HCT116 (cell line): ENCODE measurements around the gene PIM1.

Experiments used
- CEBPB ChIP-seq: IDR thresholded peaks from 2 replicates; pipeline ENCODE4 v1.6.1; 2012; ENCODE audit warnings: low read depth
- CTCF ChIP-seq, 3 experiments: fragments of 200-600 bp in 1 of 3; sonication (generic) in 1 of 3; IDR thresholded peaks in 2 of 3; conservative IDR thresholded peaks in 1 of 3; 2 replicates each; pipeline ENCODE4 v1.5.1; 2012 to 2017; ENCODE audit warnings: low read depth in 2 of 3, low read length in 2 of 3, antibody characterized with exemption in 1 of 3, borderline replicate concordance in 1 of 3, control low read depth in 1 of 3, mild to moderate bottlenecking in 1 of 3, mixed read lengths in 1 of 3, mixed run types in 1 of 3, moderate library complexity in 1 of 3; ENCODE audit not compliant: insufficient read depth in 1 of 3
- EZH2 ChIP-seq: fragments of 200-600 bp; sonication (generic); IDR thresholded peaks from 2 replicates; pipeline ENCODE4 v1.6.1; 2017; ENCODE audit warnings: antibody characterized with exemption, mixed run types
- EZH2phosphoT487 ChIP-seq: fragments of 200-600 bp; IDR thresholded peaks from 2 replicates; pipeline ENCODE4 v1.6.1; 2018; ENCODE audit warnings: antibody characterized with exemption, borderline replicate concordance
- MAX ChIP-seq: IDR thresholded peaks from 2 replicates; pipeline ENCODE4 v1.6.1; 2012
- POLR2A ChIP-seq: IDR thresholded peaks from 2 replicates; pipeline ENCODE4 v1.7.0; 2011; ENCODE audit warnings: borderline replicate concordance; ENCODE audit not compliant: insufficient read depth, insufficient read length; ENCODE audit errors: extremely low read depth
- POLR2AphosphoS5 ChIP-seq: IDR thresholded peaks from 2 replicates; pipeline ENCODE4 v1.6.1; 2011; ENCODE audit warnings: mild to moderate bottlenecking, low read depth, low read length, moderate library complexity
- RAD21 ChIP-seq: IDR thresholded peaks from 2 replicates; pipeline ENCODE4 v1.6.1; 2012; ENCODE audit warnings: low read depth, mild to moderate bottlenecking
- REST ChIP-seq: IDR thresholded peaks from 2 replicates; pipeline ENCODE4 v1.6.1; 2012; ENCODE audit warnings: low read depth
- SIN3A ChIP-seq: IDR thresholded peaks from 2 replicates; pipeline ENCODE4 v1.6.1; 2012; ENCODE audit warnings: low read depth
- YY1 ChIP-seq: IDR thresholded peaks from 2 replicates; pipeline ENCODE4 v1.6.1; 2011; ENCODE audit warnings: low read length, low read depth, moderate library complexity, mild to moderate bottlenecking; ENCODE audit not compliant: insufficient replicate concordance; ENCODE audit errors: extremely low read depth
- TF ChIP-seq, protein P1 (sequence below): IDR thresholded peaks from 2 replicates; pipeline ENCODE4 v1.6.1; 2011; ENCODE audit warnings: mild to moderate bottlenecking, low read length, moderate library complexity; ENCODE audit not compliant: insufficient replicate concordance; ENCODE audit errors: extremely low read depth

DNA sequence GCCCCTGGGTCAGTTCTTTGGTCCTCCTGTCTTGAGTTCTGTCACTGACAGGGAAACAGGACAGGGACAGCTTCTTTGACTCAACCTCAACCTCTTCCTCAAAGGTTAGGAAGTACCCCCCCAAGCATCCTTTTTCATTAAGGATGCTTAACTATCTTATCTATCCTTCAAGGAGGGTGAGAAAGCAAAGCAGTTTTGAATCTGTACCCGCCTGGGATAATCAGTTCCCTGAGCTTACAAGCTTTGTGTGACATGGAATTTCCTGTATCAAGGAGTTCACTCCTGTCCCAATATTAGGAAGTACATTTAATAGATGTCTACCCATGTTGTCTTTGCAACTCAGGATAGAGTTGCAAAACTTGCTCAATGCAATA lies 31.1 kb upstream of the PIM1 start:
- TF ChIP-seq EZH2 (no peak), MAX (no peak), CTCF (IDR thresholded peaks at IDR 0.05 in 2 of 3, conservative IDR thresholded peaks at IDR 0.05 in 1 of 3; ENCODE audit: borderline replicate concordance in 1 of 3, insufficient read depth in 1 of 3, low read depth in 2 of 3, low read length in 2 of 3) (no peak), POLR2A (no peak), REST (no peak), POLR2AphosphoS5 (no peak), CEBPB (no peak), RAD21 (no peak), EZH2phosphoT487 (no peak), SIN3A (no peak), YY1 (no peak)
- TF ChIP-seq, protein P1, sequence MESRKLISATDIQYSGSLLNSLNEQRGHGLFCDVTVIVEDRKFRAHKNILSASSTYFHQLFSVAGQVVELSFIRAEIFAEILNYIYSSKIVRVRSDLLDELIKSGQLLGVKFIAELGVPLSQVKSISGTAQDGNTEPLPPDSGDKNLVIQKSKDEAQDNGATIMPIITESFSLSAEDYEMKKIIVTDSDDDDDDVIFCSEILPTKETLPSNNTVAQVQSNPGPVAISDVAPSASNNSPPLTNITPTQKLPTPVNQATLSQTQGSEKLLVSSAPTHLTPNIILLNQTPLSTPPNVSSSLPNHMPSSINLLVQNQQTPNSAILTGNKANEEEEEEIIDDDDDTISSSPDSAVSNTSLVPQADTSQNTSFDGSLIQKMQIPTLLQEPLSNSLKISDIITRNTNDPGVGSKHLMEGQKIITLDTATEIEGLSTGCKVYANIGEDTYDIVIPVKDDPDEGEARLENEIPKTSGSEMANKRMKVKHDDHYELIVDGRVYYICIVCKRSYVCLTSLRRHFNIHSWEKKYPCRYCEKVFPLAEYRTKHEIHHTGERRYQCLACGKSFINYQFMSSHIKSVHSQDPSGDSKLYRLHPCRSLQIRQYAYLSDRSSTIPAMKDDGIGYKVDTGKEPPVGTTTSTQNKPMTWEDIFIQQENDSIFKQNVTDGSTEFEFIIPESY: no peak
